HCT116 (cell line): ENCODE data around the gene USP24. TPM values are rescaled to one million over a fixed set of nuclear protein-coding genes. Genes with fewer than 3 reads are reported as not detected.

Source experiments
- ATAC-seq: fragments of 200-7000 bp; cut with Tn5 transposase; 2 replicates; pipeline ENCODE4 v1.9.1; 2020; ENCODE audit warnings: mild to moderate bottlenecking, moderate library complexity
- BruUV-seq: library from RNA; stranded (reverse); fragments of 400-500 nt; replicated peaks from 2 replicates; lab custom pipeline; 2021; lab: Mats Ljungman, UMichigan
- CTCF ChIA-PET: fragments of 300-600 bp; sonication (Branson Sonifier 250); formaldehyde crosslinking; loops from one replicate; lab custom pipeline; 2021; ENCODE audit warnings: antibody characterized with exemption; lab: Charles Lee
- POLR2A ChIA-PET: fragments of 300-600, 350-600 bp; sonication (Branson Sonifier 250); formaldehyde crosslinking; loops from one replicate; lab custom pipeline; 2021; ENCODE audit warnings: antibody characterized with exemption; lab: Charles Lee
- RAD21 ChIA-PET, 2 experiments: fragments of 300-600 bp; sonication (Branson Sonifier 250); formaldehyde crosslinking; loops; one replicate each; lab custom pipeline; 2023; ENCODE audit warnings: low total read pairs in 2 of 2; ENCODE audit not compliant: uncharacterized antibody in 2 of 2, unreplicated experiment in 2 of 2, low non-redundant PET in 1 of 2; lab: Charles Lee
- DNase-seq: peaks from one replicate; pipeline ENCODE4 v3.0.0-alpha.2; 2010; ENCODE audit warnings: low read depth, low spot score
- H2AFZ ChIP-seq: fragments of 200-600 bp; shearing (Covaris generic), sonication (generic); 2 replicates; pipeline ENCODE4 v1.6.1; 2017; ENCODE audit warnings: low read depth, mixed run types, mixed read lengths, antibody characterized with exemption, low read length; ENCODE audit not compliant: poor library complexity, severe bottlenecking
- H3K27ac ChIP-seq: 2 replicates; pipeline ENCODE4 v1.5.1; 2012; ENCODE audit warnings: low read depth, low read length
- H3K27me3 ChIP-seq: fragments of 200-600 bp; sonication (generic); 2 replicates; pipeline ENCODE4 v1.6.1; 2016; ENCODE audit warnings: mixed run types, low read length, mixed read lengths; ENCODE audit not compliant: insufficient read depth
- H3K36me3 ChIP-seq, 2 experiments: fragments of 200-500 bp in 1 of 2; fragments of 200-600 bp in 1 of 2; sonication (Bioruptor generic) in 1 of 2; sonication (generic) in 1 of 2; 2 replicates each; pipeline versions ENCODE4 v1.5.1 to v1.6.1; 2014 to 2016; ENCODE audit warnings: low read length in 2 of 2, inconsistent platforms in 1 of 2, mixed read lengths in 1 of 2, mixed run types in 1 of 2; ENCODE audit not compliant: insufficient read depth in 2 of 2, control insufficient read depth in 1 of 2
- H3K4me1 ChIP-seq, 2 experiments: fragments of 200-600 bp in 1 of 2; sonication (generic) in 1 of 2; 2 replicates each; pipeline versions ENCODE4 v1.5.1 to v1.6.1; 2012 to 2017; ENCODE audit warnings: low read length in 2 of 2, inconsistent platforms in 1 of 2, mild to moderate bottlenecking in 1 of 2, mixed read lengths in 1 of 2, mixed run types in 1 of 2, moderate library complexity in 1 of 2; ENCODE audit not compliant: insufficient read depth in 2 of 2, control insufficient read depth in 1 of 2
- H3K4me2 ChIP-seq: fragments of 200-600 bp; sonication (generic); 2 replicates; pipeline ENCODE4 v1.6.1; 2017; ENCODE audit warnings: mixed run types, low read length, mixed read lengths
- H3K4me3 ChIP-seq, 2 experiments: fragments of 200-600 bp in 1 of 2; sonication (generic) in 1 of 2; replicated peaks in 1 of 2; 2 replicates each; pipeline ENCODE4 v1.5.1; 2011 to 2016; ENCODE audit warnings: low read length in 2 of 2, control low read depth in 1 of 2, low read depth in 1 of 2, mild to moderate bottlenecking in 1 of 2, mixed read lengths in 1 of 2, mixed run types in 1 of 2
- H3K79me2 ChIP-seq: fragments of 200-600 bp; sonication (generic); 2 replicates; pipeline ENCODE4 v1.6.1; 2017; ENCODE audit warnings: mild to moderate bottlenecking, mixed run types, low read length, moderate library complexity, mixed read lengths; ENCODE audit not compliant: insufficient read depth
- H3K9ac ChIP-seq: fragments of 200-600 bp; sonication (generic); 2 replicates; pipeline ENCODE4 v1.6.1; 2016; ENCODE audit warnings: low read length, mixed read lengths
- H3K9me2 ChIP-seq: fragments of 200-600 bp; sonication (generic), shearing (Covaris generic); 2 replicates; pipeline ENCODE4 v1.6.1; 2017; ENCODE audit warnings: mixed run types, mild to moderate bottlenecking, moderate library complexity; ENCODE audit not compliant: insufficient read depth
- H3K9me3 ChIP-seq, 2 experiments: fragments of 200-500 bp in 1 of 2; fragments of 200-600 bp in 1 of 2; sonication (Bioruptor generic) in 1 of 2; sonication (generic) in 1 of 2; 2 replicates each; pipeline ENCODE4 v1.6.1; 2014 to 2017; ENCODE audit warnings: low read length in 2 of 2, mixed read lengths in 2 of 2, inconsistent platforms in 1 of 2, low read depth in 1 of 2, mild to moderate bottlenecking in 1 of 2, mixed run types in 1 of 2, moderate library complexity in 1 of 2; ENCODE audit not compliant: control insufficient read depth in 1 of 2, insufficient read depth in 1 of 2
- H4K20me1 ChIP-seq: fragments of 200-600 bp; sonication (generic), shearing (Covaris generic); 2 replicates; pipeline ENCODE4 v1.6.1; 2017; ENCODE audit warnings: mixed run types, mild to moderate bottlenecking, moderate library complexity; ENCODE audit not compliant: insufficient read depth
- CBX3 ChIP-seq: IDR thresholded peaks from 2 replicates; pipeline ENCODE4 v1.6.1; 2012; ENCODE audit warnings: low read depth
- CEBPB ChIP-seq: IDR thresholded peaks from 2 replicates; pipeline ENCODE4 v1.6.1; 2012; ENCODE audit warnings: low read depth
- ELF1 ChIP-seq: IDR thresholded peaks from 2 replicates; pipeline ENCODE4 v1.6.1; 2012; ENCODE audit warnings: low read depth, borderline replicate concordance
- FOSL1 ChIP-seq: IDR thresholded peaks from 2 replicates; pipeline ENCODE4 v1.6.1; 2012; ENCODE audit warnings: low read depth
- JUND ChIP-seq: IDR thresholded peaks from 2 replicates; pipeline ENCODE4 v1.6.1; 2012
- POLR2A ChIP-seq: IDR thresholded peaks from 2 replicates; pipeline ENCODE4 v1.7.0; 2011; ENCODE audit warnings: borderline replicate concordance; ENCODE audit not compliant: insufficient read depth, insufficient read length; ENCODE audit errors: extremely low read depth
- RAD21 ChIP-seq: IDR thresholded peaks from 2 replicates; pipeline ENCODE4 v1.6.1; 2012; ENCODE audit warnings: low read depth, mild to moderate bottlenecking
- SIN3A ChIP-seq: IDR thresholded peaks from 2 replicates; pipeline ENCODE4 v1.6.1; 2012; ENCODE audit warnings: low read depth
- TCF7L2 ChIP-seq: IDR thresholded peaks from 2 replicates; pipeline ENCODE4 v1.7.0; 2011; ENCODE audit warnings: borderline replicate concordance, inconsistent platforms; ENCODE audit not compliant: insufficient read depth, insufficient read length; ENCODE audit errors: extremely low read depth
- YY1 ChIP-seq: IDR thresholded peaks from 2 replicates; pipeline ENCODE4 v1.6.1; 2011; ENCODE audit warnings: low read length, low read depth, moderate library complexity, mild to moderate bottlenecking; ENCODE audit not compliant: insufficient replicate concordance; ENCODE audit errors: extremely low read depth
- ZFX ChIP-seq: fragments of 450-650 bp; IDR thresholded peaks from 2 replicates; pipeline ENCODE4 v1.6.1; 2017
- ZNF274 ChIP-seq: fragments of 200-500 bp; sonication (Bioruptor generic); IDR thresholded peaks from 2 replicates; pipeline ENCODE4 v1.6.1; 2014; ENCODE audit warnings: mild to moderate bottlenecking, low read depth, low read length, inconsistent platforms
- intact Hi-C: fragments of 100-400 bp; cut with micrococcal nuclease; formaldehyde crosslinking; loops from 2 replicates; pipeline ENCODE4 v1.10.0; 2022
- total RNA-seq: library from RNA; stranded (reverse); gene quantifications from one replicate; pipeline ENCODE4 v1.2.1, GENCODE V29; 2021; ENCODE audit not compliant: unreplicated experiment
- TF ChIP-seq, protein P1 (sequence below): IDR thresholded peaks from 2 replicates; pipeline ENCODE4 v1.6.1; 2012
- TF ChIP-seq, protein P2 (sequence below): IDR thresholded peaks from 2 replicates; pipeline ENCODE4 v1.6.1; 2011; ENCODE audit warnings: mild to moderate bottlenecking, low read length, moderate library complexity; ENCODE audit not compliant: insufficient replicate concordance; ENCODE audit errors: extremely low read depth
- TF ChIP-seq, protein P3 (sequence below), 3 experiments: fragments of 200-600 bp in 1 of 3; sonication (generic) in 1 of 3; IDR thresholded peaks in 2 of 3; conservative IDR thresholded peaks in 1 of 3; 2 replicates each; pipeline ENCODE4 v1.5.1; 2012 to 2017; ENCODE audit warnings: low read depth in 2 of 3, low read length in 2 of 3, antibody characterized with exemption in 1 of 3, borderline replicate concordance in 1 of 3, control low read depth in 1 of 3, mild to moderate bottlenecking in 1 of 3, mixed read lengths in 1 of 3, mixed run types in 1 of 3, moderate library complexity in 1 of 3; ENCODE audit not compliant: insufficient read depth in 1 of 3

Gene USP24
- total RNA-seq, 1 experiment from 2014 or later: 34.2 TPM

- TF ChIP-seq YY1 (no peak), ZNF274 (no peak), FOSL1 (no peak), ZFX (no peak), POLR2A (no peak), JUND (no peak), CEBPB (no peak), CBX3 (no peak), ELF1 (no peak), SIN3A (no peak), RAD21 (no peak), TCF7L2 (no peak)
- TF ChIP-seq, protein P1, sequence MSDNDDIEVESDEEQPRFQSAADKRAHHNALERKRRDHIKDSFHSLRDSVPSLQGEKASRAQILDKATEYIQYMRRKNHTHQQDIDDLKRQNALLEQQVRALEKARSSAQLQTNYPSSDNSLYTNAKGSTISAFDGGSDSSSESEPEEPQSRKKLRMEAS: no peak
- TF ChIP-seq, protein P2, sequence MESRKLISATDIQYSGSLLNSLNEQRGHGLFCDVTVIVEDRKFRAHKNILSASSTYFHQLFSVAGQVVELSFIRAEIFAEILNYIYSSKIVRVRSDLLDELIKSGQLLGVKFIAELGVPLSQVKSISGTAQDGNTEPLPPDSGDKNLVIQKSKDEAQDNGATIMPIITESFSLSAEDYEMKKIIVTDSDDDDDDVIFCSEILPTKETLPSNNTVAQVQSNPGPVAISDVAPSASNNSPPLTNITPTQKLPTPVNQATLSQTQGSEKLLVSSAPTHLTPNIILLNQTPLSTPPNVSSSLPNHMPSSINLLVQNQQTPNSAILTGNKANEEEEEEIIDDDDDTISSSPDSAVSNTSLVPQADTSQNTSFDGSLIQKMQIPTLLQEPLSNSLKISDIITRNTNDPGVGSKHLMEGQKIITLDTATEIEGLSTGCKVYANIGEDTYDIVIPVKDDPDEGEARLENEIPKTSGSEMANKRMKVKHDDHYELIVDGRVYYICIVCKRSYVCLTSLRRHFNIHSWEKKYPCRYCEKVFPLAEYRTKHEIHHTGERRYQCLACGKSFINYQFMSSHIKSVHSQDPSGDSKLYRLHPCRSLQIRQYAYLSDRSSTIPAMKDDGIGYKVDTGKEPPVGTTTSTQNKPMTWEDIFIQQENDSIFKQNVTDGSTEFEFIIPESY: no peak
- TF ChIP-seq, protein P3, sequence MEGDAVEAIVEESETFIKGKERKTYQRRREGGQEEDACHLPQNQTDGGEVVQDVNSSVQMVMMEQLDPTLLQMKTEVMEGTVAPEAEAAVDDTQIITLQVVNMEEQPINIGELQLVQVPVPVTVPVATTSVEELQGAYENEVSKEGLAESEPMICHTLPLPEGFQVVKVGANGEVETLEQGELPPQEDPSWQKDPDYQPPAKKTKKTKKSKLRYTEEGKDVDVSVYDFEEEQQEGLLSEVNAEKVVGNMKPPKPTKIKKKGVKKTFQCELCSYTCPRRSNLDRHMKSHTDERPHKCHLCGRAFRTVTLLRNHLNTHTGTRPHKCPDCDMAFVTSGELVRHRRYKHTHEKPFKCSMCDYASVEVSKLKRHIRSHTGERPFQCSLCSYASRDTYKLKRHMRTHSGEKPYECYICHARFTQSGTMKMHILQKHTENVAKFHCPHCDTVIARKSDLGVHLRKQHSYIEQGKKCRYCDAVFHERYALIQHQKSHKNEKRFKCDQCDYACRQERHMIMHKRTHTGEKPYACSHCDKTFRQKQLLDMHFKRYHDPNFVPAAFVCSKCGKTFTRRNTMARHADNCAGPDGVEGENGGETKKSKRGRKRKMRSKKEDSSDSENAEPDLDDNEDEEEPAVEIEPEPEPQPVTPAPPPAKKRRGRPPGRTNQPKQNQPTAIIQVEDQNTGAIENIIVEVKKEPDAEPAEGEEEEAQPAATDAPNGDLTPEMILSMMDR (IDR thresholded peaks at IDR 0.05 in 2 of 3, conservative IDR thresholded peaks at IDR 0.05 in 1 of 3; ENCODE audit: borderline replicate concordance in 1 of 3, insufficient read depth in 1 of 3, low read depth in 2 of 3, low read length in 2 of 3): no peak
Measured at GRCh38 chr1:55168353-55168752, 46.8 kb downstream of the USP24 start.

More at GRCh38 chr1:55168353-55168752, 46.8 kb downstream of the USP24 start:
- H2AFZ ChIP-seq: no peak overlapping the region
- H3K79me2 ChIP-seq: 0 out of 2 replicates have a peak, but pooled peaks cover 4% of the 10 kb centered on the region
- no peak for ATAC-seq
- H3K27ac ChIP-seq: no peak overlapping the region
- H3K4me3 ChIP-seq: no peak overlapping the region
- H3K9me3 ChIP-seq: no peaks in the 10 kb centered on the region
- ChIA-PET POLR2A (no interaction called here), RAD21 (no interaction called here), CTCF (no interaction called here)
- H3K27me3 ChIP-seq: no peaks in the 10 kb centered on the region
- H3K4me2 ChIP-seq: no peak overlapping the region
- no peak for DNase-seq
- no peaks in the 10 kb centered on the region for H3K4me1 ChIP-seq
- H3K9me2 ChIP-seq: no peaks in the 10 kb centered on the region
- H3K9ac ChIP-seq: no peak overlapping the region
- no peaks in the 10 kb centered on the region for H4K20me1 ChIP-seq
- intact Hi-C loops: no loop called here
- H3K36me3 ChIP-seq: peaks cover 5 to 21% of the 10 kb centered on the region in 2 experiments; a peak in 2 of 4 replicates
- no TSS peak for BruUV-seq
